ENCODE results near the gene MAML3.

MAML3 gene

DNA sequence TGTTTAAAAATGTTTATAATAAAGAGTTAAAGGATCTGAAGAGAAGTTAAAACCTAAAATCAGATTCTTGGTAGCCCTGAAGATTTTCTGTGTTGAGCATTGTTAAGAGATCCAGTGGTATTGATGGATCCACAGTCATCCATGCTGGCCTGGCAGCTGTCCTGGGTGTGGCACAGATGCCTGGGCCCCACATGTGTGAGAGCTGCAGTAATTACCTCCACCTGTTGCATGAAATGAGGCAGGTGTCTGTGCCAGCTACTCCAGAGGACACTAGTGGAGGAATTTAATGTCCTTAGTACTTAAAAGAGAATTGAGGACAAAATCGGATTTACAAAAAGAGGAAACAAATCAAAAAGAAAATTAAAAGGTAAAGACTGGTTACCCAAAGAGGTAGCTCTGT is 444.3 kb downstream of the MAML3 start:
- DNase-seq, result no peak

DNA sequence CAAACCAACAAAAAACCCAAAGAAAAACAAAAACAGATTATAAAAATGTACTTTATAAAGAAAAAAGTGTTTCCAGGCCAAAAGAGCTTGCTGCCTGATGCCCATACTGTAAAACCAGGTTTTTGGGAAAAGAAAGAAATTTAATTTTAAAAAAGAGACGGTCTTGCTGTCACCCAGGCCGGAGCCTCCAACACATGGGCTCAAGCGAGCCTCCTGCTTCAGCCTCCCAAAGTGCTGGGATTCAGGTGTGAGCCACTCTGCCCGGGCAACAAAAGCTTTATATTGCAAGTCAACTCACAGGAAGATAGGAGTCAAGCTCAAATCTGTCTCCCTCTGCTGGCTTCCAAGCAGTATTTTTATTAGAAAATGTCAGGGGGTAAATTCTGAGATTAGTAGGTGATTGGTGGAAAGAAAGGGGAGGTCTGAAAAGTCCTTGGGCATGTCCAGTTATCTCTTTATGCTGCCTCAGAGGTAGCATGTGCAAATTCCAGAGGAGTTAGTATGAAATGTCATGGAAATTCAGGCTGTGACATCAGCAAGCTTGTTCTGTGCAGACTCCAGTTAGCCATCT is 449.0 kb downstream of the MAML3 start:
- DNase-seq, result peak; percentile 57

DNA sequence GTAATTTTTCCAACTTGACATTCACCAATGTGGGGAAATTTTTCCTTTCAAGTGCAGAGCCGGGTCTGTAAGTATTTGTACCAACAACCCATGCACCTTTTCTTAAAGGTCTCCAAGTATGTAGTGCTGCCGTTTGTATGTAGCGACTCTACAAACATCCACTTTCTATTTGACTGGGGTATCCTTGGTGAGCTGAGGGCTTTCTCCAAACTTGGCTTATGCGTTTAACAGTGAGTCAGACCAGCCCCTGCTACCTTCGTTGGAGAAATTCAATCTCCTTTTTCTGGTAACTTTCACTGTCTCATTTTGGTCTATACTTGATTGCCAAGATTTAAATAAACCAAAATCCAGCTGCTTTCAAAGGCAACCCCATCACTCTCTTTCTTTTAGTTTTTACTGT is 453.4 kb downstream of the MAML3 start:
- no peak for DNase-seq

DNA sequence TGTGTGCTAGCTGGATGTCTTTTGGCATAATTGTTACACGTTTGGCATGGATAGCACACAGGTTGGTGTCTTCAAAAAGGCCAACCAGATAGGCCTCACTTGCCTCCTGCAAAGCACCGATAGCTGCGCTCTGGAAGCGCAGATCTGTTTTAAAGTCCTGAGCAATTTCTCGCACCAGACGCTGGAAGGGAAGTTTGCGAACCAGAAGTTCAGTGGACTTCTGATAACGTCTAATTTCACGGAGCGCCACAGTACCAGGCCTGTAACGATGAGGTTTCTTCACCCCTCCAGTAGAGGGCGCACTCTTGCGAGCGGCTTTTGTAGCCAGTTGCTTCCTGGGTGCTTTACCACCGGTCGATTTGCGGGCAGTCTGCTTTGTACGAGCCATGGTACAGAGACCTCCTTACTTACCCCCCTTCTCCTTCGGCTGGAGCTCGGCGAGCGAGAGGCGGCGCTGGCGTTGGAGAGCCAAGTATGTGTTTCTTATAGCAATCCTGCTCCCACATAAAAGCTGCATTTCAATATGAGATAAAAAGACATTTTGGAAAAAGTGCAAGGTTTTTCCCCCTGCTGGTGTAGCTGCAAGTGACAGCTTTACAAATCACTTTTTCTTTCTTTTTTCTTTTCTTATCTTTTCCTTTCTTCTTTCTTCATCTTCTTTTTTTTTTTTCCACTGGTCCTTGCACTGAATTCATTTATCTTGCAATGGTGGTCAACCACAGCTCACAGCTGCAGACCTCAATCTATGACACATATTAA is 455.6 kb downstream of the MAML3 start:
- DNase-seq, result peak; percentile 21

DNA sequence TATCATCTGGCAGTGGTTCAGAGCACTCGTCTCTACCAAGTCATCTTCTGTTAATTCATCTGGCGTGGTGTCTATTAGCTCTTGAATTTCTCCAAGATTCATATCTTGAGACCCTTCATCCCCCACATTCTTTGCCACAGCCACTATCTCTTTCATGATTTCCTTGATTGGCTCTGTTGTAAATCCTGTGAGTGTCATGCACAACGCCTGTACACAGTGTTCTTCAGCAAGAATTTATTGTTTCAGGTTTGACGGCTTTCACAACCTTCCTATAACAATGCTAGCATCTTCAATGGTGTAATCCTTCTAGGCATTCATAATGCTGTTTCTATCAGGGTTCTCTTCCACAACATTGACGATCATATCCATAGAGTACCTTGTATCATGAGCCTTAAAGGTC is 457.5 kb downstream of the MAML3 start:
- no peak for DNase-seq

DNA sequence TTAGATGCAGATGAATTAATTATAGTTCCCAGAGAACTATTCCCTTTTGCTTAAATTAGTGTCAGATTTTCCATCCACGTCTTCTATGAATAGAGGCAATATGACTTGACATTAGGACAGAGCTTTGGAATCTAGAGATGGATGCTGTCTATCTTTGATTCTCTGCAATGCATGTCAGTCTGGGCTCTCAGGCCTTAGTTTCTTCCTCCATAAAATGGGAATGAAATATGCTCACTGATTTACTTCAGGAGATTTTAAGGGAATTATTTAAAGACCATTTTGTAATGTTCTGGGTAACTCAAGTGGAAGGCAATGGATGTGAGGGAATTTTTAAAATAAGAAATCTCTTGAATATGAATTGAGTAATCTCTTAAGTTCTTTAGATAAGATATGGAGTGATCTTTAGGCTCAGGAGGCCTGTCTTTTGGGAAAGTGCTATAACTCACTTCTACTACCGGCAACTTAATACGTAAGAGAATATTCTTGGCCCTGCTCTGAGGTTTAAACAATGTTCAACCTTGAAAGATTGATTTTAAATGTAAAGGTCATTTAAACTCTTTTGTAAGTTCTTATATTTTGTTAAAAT is 459.4 kb downstream of the MAML3 start:
- DNase-seq, result no peak

DNA sequence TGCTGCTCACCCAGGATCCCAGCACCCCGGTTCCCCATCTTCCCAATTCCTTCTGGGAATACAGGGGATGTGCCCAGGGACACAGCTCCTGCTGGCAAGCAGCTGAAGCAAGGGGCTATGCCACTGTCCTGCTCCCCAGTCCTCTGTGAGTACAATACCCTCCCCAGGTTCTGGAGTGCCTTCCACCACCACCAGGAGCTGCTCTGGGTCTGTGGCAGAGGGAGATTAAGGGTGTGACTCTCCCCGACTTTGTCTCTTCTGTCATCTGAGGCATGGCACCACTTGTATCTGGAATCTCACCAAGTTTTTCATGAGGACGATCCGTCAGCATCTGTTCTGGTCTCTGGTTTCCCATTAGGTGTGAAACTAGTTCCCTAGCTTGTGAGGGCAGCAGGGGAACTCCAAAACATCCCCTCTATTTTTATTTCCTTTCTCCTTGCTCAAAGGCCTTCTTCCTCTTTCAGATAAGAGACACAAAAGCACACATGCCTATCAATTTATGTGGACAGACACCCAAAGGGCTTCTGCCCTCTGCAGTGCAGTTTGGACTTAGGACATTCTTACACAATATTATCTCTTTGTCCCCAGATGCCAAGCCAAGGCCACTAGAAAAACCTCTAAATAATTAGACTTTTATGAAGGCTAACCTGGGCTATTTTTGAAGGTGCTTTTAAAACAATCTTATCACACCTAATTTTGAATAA is 461.5 kb downstream of the MAML3 start:
- peak; percentile 84 for DNase-seq

DNA sequence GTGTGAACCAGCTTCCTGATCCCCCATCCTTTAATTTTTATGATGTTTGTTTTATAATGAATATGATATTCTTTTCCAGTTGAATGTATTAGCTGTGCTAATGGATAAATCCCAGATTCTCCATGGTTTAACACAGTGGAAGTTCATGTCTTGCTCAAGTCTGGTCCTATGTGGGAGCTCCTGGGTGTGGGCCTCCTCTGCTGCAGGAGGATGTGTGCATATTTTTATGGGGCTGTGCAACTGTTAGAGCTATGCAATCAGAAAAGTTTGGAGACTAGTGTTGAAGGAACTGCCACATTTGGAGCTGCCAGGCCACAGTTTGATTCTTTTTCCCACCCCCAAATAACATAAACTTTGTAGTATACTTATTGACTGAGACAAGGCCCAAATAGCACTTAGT is 463.6 kb downstream of the MAML3 start:
- DNase-seq, result no peak

DNA sequence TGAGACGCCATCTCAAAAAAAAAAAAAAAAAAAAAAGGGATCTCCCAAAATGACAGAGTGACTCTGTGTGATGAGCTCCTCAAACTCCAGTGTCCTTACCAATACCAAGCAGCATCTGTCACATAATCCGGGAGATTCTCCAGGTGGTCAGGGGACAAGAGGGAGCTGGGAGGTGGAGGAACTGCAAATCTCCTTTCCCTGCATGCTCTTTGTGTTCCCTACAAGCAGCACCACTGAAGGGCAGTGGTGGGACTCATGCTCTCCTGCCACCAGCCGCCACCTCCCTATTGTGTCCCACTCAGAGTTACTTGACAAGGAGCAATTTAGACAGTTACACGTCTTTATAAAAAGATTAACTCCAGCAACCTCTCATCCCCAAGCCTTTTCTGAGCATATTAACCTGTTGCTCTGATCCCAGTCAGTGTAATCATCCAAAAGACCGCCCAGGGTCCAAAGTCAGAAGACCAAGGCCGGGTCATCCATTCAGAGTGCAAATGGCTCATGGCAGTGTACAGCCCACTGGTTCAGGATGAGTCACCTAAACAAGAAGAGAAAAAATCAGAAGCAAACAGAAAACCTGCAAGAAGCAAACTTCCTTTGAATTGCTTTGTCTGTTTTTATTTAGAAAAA is 464.8 kb downstream of the MAML3 start:
- no peak for DNase-seq

DNA sequence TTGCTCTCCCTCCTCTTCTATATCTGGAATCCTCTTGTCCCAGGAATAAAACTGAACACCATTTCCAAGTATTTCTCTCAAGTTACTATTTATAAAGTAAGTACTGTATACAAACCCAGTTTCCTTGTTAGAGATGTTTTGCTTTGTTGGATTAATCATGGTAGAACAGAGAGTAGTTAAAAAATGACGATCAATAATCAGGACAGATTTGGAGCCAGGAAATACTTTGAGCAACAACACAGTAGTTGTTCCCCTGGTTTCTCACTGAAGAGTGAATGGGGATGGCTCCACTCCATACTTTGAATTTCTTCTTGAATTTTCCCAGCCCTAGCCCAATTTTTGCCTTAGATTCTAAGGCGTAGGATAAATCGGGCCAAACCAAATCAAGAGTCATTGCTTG is 467.0 kb downstream of the MAML3 start:
- DNase-seq, result no peak

DNA sequence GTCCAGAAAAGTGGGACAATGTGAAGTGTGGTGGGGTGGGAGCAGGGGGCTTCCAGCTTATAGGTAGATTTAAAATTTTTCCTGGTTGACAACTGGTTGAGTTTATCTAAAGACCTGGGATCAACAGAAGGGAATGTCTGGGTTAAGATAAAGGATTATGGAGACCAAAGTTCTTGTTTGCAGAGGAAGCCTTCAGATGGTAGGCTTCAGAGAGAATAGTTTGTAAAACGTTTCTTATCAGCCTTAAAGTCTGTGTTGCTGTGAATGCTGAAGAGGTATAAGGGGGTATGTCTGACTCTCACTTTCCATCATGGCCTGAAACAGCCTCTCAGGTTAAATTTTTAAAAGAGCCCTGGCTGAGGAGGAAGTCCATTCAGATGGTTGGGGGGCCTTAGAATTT is 467.9 kb downstream of the MAML3 start:
- DNase-seq, result peak; percentile 61

DNA sequence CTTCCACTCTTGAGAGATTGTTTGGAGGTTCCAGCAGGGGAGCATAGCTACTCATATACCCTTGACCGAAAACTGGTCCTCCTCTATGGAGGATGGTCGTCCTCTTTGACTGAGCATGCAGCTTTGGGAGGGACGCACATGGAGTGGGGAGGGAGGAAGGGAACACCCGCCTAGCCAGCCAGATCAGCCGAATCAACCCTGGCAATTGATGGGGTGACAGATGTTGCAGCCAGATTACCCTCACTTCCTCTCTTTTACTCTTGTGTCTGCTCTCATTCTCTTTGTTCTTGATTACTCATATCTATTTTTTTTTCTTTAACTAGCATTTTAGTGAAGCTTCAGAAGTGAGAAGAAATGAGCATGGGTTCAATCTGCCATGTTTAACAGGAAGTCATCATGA is 468.8 kb downstream of the MAML3 start:
- DNase-seq, result peak; percentile 86

DNA sequence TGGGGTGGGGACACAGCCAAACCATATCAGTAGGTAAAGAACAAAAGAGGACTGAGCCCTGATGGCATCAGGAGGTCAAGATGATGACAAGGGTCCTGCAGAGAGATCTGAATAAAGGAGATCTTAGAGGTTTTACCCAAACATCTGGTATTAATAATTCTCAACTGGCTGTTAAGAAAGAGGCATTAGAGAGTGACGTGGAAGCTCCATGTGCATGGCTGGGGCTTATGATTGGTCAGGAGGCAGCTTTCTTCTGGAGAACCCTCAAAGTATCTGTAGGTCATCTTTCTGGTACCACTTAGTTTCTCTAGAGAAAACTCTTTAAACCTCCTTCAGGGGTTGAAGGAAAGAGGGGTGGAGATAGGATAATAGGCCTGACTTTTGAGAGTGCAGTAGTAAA is 469.6 kb downstream of the MAML3 start:
- DNase-seq, result no peak

DNA sequence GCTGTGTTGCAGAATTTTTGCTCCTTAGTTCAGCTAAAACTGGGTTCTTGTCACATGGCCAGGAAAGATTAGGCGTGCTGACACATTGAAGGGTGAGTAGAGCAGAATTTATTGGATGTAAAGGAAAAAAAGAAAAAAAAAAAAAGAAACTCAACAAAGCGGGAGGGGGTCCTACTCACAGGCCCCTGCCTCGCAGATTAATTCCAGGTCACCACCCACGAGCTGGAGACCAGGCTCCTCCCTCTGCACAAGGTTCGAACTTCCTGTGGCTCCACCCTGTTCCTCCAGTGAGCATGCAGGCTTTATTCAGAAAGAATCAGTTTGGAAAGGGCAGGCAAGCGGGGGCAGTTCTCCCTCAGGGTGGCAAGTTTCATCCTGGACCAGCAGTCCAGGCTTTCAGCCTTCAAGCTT is 471.2 kb downstream of the MAML3 start:
- peak; percentile 56 for DNase-seq

DNA sequence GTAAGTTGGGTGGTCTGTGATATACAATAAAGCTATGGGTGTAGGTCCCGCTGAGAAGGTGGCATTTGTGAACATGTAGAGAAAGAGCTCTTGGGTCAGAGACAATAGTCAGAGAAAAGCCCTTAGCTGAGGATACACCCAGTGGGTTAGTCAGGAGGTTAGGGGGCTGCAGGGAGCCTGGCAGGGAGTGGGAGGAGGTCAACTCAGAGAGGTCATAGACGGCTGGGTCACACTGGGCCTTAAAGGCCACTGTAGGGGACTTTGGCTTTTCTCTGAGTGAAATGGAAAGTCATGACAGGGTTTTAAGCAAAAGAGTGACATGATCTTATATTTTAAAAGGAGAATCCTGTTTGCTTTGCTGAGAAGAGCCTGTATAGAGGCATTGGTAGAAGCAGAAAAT is 471.7 kb downstream of the MAML3 start:
- DNase-seq, result no peak

DNA sequence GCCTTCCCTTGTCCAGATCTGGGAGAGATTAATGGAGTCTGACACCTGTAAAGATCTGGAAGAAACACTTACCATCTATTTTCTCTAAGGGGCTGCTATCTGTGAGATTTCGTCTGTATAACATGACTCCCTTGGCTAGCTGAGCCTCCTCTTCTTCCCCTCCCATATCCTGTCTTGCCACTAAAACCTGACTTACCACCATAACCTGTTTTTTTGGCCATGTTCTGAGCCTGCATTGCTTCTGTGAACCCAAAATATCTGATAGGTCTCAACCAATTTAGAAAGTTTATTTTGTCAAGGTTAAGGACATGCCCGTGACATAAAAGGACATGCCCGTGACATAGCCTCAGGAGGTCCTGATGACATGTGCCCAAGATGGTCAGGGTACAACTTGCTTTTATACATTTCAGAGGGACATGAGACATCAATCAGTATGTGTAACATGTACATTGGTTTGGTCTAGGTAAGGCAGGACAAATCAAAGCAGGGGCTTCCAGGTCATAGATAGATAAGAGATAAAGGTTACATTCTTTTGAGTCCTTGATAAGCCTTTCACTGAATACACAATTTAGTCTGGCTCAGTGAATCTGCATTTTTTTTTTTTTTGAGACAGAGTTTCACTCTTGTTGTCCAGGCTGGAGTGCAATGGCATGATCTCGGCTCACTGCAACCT is 476.9 kb downstream of the MAML3 start:
- DNase-seq, result no peak

DNA sequence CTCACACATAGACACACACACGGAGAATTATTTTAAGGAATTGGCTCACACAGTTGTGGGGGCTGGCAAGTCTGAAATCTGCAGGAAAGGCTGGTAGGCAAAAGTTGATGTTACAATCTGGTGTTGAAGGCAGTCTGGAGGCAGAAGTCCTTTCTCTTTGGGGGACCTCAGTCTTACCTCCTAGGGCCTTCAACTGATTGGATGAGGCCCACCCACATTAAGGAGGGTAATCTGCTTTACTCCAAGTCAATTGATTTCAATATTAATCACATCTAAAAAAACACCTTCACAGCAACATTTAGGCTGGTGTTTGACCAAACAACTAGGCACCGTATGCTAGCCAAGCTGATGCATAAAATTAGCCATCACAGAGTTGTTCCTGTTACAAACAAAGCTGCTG is 477.6 kb downstream of the MAML3 start:
- DNase-seq, result no peak

DNA sequence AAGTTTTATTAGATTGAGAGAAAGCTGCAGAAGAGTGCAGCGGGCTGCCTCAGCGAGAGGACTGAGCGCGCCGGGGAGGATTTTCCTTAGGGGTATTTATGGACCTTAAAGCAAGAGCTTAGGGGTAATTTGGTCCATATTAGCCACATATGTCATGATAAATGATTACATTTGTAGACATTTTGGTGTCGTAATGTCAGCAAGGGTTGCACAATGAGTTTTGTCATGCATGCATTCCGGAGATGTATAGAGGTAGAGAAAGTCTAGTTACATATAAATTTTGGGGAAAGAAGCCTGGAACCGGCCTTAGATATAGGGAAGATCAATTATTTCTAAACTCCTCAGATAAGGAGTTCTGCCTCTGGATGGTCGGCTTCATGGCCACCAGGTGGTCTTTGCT is 478.3 kb downstream of the MAML3 start:
- no peak for DNase-seq

DNA sequence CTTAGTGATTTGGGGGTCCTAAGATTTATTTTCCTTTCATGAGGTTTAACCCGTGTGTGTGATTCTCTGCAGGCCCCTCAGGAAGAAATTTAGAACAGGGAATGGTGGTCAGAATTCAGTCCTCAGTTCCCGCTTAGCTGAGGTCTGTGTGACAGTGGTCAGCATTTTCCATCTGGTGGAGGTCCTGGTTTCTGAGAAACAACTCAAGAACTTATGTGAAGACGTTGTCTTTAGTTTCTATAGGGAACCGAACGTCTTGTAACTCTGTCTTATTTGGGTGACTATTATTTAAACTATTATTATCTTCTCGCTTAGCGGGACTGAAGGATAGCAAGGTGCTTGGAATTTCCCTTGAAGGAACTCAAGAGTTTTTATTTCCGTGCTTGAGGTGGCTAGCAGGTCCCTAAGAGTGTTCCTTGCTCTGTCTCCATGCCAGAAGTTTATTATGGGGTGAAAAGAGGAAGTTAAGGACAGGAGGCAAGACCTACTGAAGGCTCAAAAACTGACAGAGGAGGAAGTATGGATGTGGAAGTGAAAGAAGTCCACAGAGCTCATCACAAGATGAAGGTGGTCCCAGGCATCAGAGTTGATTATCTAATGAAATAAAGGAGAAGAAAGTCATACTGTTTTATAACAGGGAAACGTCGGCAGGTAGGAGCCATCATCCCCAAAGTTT is 479.0 kb downstream of the MAML3 start:
- DNase-seq, result no peak

DNA sequence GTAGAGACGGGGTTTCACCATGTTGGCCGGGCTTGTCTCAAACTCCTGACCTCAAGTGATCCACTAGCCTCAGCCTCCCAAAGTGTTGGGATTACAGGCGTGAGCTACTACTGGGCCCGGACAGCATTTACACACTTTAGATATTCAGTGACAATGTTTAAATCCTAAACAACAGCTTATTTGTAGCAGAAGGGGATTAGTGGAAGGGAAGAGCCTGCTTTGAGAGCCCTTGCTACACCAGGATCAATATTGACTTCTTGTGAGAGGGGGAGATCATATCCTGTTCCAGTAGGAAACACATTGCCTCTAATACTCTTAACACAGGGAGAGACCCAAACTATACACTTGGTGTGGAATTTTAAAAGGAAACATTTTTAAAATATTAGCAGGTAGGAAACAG is 481.3 kb downstream of the MAML3 start:
- no peak for DNase-seq

DNA sequence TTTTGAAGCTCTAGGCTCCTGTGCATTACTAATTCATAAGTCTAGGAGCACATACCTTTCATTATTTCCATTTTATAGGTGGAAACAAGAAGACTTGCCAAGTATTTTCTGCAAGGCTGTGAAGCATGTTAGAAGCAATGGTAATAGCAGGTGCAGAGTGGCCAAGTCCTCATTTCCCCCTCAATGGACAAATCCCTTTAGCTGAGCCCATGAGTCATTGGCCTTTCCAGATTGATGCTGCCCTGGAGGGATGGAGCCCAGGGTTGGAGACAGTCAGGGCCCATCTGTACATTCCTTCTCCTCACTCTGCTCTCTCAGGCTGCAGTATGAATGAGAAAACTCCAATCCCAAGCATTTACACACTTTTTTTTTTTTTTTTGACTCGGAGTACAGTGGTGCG is 481.8 kb downstream of the MAML3 start:
- DNase-seq, result no peak

DNA sequence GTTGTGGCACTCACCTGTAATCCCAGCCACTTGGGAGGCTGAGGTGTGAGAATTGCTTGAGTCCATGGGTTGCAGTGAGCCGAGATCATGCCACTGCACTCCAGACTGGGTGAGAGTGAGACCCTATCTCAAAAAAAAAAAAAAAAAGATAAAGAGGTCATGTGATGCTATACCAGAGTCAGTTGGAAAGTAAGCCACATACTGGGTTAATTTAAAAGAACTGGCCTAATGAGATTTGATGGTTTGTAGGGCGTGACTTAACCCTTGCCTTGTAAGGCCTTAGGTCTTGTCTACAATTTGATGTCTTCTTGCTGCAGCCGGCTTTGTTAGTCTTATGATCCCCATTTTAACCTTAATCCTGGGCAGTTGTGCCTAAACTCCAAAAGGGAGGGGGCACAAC is 483.2 kb downstream of the MAML3 start:
- peak; percentile 54 for DNase-seq
